Measurements from ENCODE around the gene CFAP99.

The CFAP99 gene

GRCh38 chr4:2385516-2385915 lies 33.2 kb upstream of the CFAP99 start:
- ChIA-PET CTCF (no interaction called here), POLR2A (no interaction called here)
- no peak for DNase-seq (ENCODE audit: extremely low spot score)
- TF ChIP-seq CTCF (IDR thresholded peaks at IDR 0.05; ENCODE audit: control extremely low read depth, extremely low read depth, low read depth, missing control alignments) = no peak

GRCh38 chr4:2386717-2387116 lies 32.0 kb upstream of the CFAP99 start:
- ChIA-PET CTCF (no interaction called here), POLR2A (no interaction called here)
- no peak for TF ChIP-seq CTCF (IDR thresholded peaks at IDR 0.05; ENCODE audit: control extremely low read depth, extremely low read depth, low read depth, missing control alignments)
- DNase-seq (ENCODE audit: extremely low spot score) = no peak

- ChIA-PET CTCF (no interaction called here), POLR2A (no interaction called here)
- TF ChIP-seq CTCF (IDR thresholded peaks at IDR 0.05; ENCODE audit: control extremely low read depth, extremely low read depth, low read depth, missing control alignments) = no peak
- no peak for DNase-seq (ENCODE audit: extremely low spot score)
Measured at GRCh38 chr4:2387218-2387617, 31.5 kb upstream of the CFAP99 start.

GRCh38 chr4:2387829-2388228 lies 30.9 kb upstream of the CFAP99 start:
- no peak for DNase-seq (ENCODE audit: extremely low spot score)
- ChIA-PET CTCF (interaction anchor here (1.3 kb wide), 1 partner anchor 27 kb away, joined by 3 read pairs; no protein-coding TSS in a partner anchor), POLR2A (no interaction called here)
- no peak for TF ChIP-seq CTCF (IDR thresholded peaks at IDR 0.05; ENCODE audit: control extremely low read depth, extremely low read depth, low read depth, missing control alignments)

GRCh38 chr4:2388429-2389182 lies 30.1 kb upstream of the CFAP99 start:
- no peak for DNase-seq (ENCODE audit: extremely low spot score)
- CTCF ChIA-PET = interaction anchor here (1.3 kb wide), 1 partner anchor 26 kb away, joined by 3 read pairs; no protein-coding TSS in a partner anchor
- POLR2A ChIA-PET = no interaction called here
- TF ChIP-seq CTCF (IDR thresholded peaks at IDR 0.05; ENCODE audit: control extremely low read depth, extremely low read depth, low read depth, missing control alignments) = no peak

- POLR2A ChIA-PET = no interaction called here
- CTCF ChIA-PET = interaction anchor here (5.2 kb wide), 1 partner anchor 23 kb away, joined by 23 read pairs; no protein-coding TSS in a partner anchor
- no peak for TF ChIP-seq CTCF (IDR thresholded peaks at IDR 0.05; ENCODE audit: control extremely low read depth, extremely low read depth, low read depth, missing control alignments)
- DNase-seq (ENCODE audit: extremely low spot score) = no peak
Measured at GRCh38 chr4:2389691-2390090, 29.1 kb upstream of the CFAP99 start.
